Osteocyte (in vitro differentiated cells): ENCODE results near the gene DYNLT4. TPM values are rescaled to one million over a fixed set of nuclear protein-coding genes. Genes with fewer than 3 reads are reported as not detected.

Experiments used
- DNase-seq: peaks from one replicate; pipeline ENCODE4 v3.0.0; 2021; ENCODE audit warnings: mixed read lengths; ENCODE audit not compliant: unreplicated experiment; ENCODE audit errors: extremely low spot score
- H3K27ac Mint-ChIP-seq: one replicate; pipeline ENCODE4 v1.8.0; 2021; ENCODE audit warnings: mild to moderate bottlenecking, mixed read lengths; ENCODE audit not compliant: unreplicated experiment
- H3K27me3 Mint-ChIP-seq: one replicate; pipeline ENCODE4 v1.8.0; 2021; ENCODE audit warnings: mixed read lengths; ENCODE audit not compliant: unreplicated experiment
- H3K36me3 Mint-ChIP-seq: one replicate; pipeline ENCODE4 v1.8.0; 2021; ENCODE audit warnings: mixed read lengths; ENCODE audit not compliant: unreplicated experiment
- H3K4me1 Mint-ChIP-seq: one replicate; pipeline ENCODE4 v1.8.0; 2021; ENCODE audit warnings: mixed read lengths; ENCODE audit not compliant: unreplicated experiment
- H3K4me3 Mint-ChIP-seq: one replicate; pipeline ENCODE4 v1.8.0; 2021; ENCODE audit warnings: mild to moderate bottlenecking, moderate library complexity, mixed read lengths; ENCODE audit not compliant: unreplicated experiment
- H3K9me3 Mint-ChIP-seq: one replicate; pipeline ENCODE4 v1.8.0; 2021; ENCODE audit warnings: mixed read lengths; ENCODE audit not compliant: unreplicated experiment
- CTCF ChIP-seq: fragments of 200-600 bp; sonication (generic); IDR thresholded peaks from 2 replicates; pipeline ENCODE4 v1.5.0; 2021; ENCODE audit warnings: antibody characterized with exemption, mild to moderate bottlenecking, moderate library complexity
- total RNA-seq: library from RNA; stranded (reverse); gene quantifications from 2 replicates; pipeline ENCODE4 v1.2.1, GENCODE V29; 2021

The DYNLT4 gene
- total RNA-seq, 1 donor from 2014 or later = 0.48 TPM

GRCh38 chr1:44787506-44787905, 19.6 kb downstream of the DYNLT4 start:
- no peak for TF ChIP-seq CTCF
- Mint-ChIP-seq H3K9me3 (no peaks in the 10 kb centered on the region), H3K4me1 (peaks cover 27% of the 10 kb centered on the region), H3K27ac (no peak overlapping the region), H3K4me3 (no peak overlapping the region), H3K36me3 (peaks cover 3% of the 10 kb centered on the region), H3K27me3 (no peaks in the 10 kb centered on the region)
- DNase-seq = no peak

GRCh38 chr1:44786841-44787426, 20.2 kb downstream of the DYNLT4 start:
- Mint-ChIP-seq H3K27me3 (no peaks in the 10 kb centered on the region), H3K36me3 (peaks cover 3% of the 10 kb centered on the region), H3K4me1 (peaks cover 27% of the 10 kb centered on the region), H3K4me3 (no peak overlapping the region), H3K9me3 (no peaks in the 10 kb centered on the region), H3K27ac (peak overlapping the region; percentile 72)
- TF ChIP-seq CTCF = no peak
- DNase-seq = no peak

DNA sequence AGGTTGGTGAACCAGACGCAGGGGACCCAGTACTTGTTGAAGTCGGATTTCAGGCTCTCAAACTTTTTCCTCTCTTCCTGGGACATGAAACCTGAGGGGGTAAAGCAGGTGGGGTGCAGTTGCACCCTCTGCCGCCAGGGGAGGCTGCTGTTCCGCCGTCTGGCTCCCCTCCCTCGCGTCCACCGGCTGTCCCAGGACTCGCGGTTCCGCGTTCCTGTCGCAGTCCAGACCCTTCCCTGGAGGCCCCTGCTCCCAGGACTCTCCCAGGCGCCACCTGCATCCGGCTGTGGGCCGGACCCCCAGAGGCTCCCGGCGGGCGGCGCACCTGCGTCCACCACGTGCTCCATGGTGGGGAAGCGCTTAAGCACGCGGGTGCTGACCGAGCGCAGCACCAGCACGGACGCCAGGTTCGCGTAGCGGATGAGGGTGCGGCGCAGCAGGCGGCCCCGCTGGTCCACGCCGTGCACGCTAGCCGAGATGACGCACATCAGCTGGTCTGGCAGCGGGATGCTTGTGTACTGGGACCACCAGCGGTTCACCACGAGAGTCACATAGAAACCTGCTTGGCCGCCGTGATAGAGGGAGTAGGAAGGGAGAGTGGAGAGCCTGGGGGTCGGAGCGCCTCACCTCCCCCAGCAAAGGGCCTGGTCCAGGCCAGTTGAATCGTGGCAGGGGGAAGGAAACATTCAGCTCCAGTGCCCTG, 20.9 kb downstream of the DYNLT4 start:
- Mint-ChIP-seq H3K36me3 (peaks cover 9% of the 10 kb centered on the region), H3K27me3 (no peaks in the 10 kb centered on the region), H3K4me3 (peak overlapping the region; percentile 47), H3K9me3 (no peaks in the 10 kb centered on the region), H3K4me1 (peaks cover 27% of the 10 kb centered on the region), H3K27ac (peak overlapping the region; percentile 72)
- no peak for DNase-seq
- peak; percentile 91 for TF ChIP-seq CTCF

DNA sequence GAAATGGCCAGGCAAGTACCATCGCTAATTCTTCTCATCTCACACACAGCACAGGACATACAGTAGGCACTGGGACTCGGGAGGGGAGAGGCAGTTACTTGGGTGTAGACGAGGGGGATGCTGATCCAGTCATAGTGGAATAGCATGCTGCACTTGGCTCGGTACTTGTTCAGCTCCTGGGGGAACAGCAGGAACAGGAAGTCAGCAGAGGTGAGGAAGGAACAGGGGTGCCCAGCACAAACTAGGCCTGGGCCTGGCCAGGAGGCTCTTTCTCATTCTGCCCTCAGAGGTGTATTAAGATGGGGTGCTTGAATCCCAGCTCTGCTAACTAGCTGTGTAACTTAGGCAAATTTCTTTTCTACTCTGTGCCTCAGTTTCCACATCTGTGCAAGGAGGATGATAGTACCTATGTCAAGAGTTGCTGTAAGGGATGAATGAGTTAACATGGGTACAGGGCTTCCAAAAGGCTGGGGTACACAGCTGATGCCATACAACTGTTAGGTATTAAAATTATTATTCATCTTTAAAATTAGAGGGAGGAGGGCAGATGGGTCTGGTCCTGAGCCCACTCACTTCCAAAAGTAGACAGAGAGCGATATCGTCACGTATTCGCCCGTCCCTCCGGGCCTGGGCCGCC, 21.5 kb downstream of the DYNLT4 start:
- TF ChIP-seq CTCF = no peak
- no peak overlapping the region for H3K27ac Mint-ChIP-seq
- H3K4me3 Mint-ChIP-seq = peak overlapping the region; percentile 47
- peaks cover 27% of the 10 kb centered on the region for H3K4me1 Mint-ChIP-seq
- peaks cover 13% of the 10 kb centered on the region for H3K36me3 Mint-ChIP-seq
- no peaks in the 10 kb centered on the region for H3K27me3 Mint-ChIP-seq
- no peaks in the 10 kb centered on the region for H3K9me3 Mint-ChIP-seq
- DNase-seq = no peak

DNA sequence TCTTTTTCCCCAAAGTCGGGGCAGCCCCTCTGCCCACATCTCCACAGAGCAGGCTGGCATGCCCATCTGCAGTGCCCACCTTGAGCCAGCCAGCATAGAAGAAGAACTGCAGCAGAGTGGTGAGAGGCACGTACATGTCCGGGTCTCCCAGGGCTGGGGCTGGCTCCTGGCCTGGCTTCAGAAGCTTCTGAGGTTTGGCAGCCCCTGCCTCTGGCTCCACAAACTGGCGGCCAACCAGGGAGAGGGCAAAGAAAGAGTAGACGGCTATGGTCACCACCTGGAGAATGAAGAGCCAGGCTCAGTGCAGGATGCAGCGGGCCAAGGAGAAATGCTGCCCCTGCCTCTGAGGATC, 22.1 kb downstream of the DYNLT4 start:
- TF ChIP-seq CTCF = no peak
- peaks cover 19% of the 10 kb centered on the region for H3K36me3 Mint-ChIP-seq
- no peak for DNase-seq
- H3K27ac Mint-ChIP-seq = no peak overlapping the region
- no peak overlapping the region for H3K4me3 Mint-ChIP-seq
- no peaks in the 10 kb centered on the region for H3K9me3 Mint-ChIP-seq
- H3K27me3 Mint-ChIP-seq = no peaks in the 10 kb centered on the region
- H3K4me1 Mint-ChIP-seq = peaks cover 27% of the 10 kb centered on the region
